Omental fat pad (tissue), 4 donors: Measurements from ENCODE around the gene KCNG1. TPM values are rescaled to one million over a fixed set of nuclear protein-coding genes. Genes with fewer than 3 reads are reported as not detected.

Source experiments
- ATAC-seq: fragments of 150-250 bp; one replicate; pipeline ENCODE4 v1.9.1; 2016; ENCODE audit warnings: mild to moderate bottlenecking, moderate library complexity; ENCODE audit not compliant: low FRiP score
- DNase-seq: peaks from one replicate; pipeline ENCODE4 v3.0.0-alpha.2; 2019; ENCODE audit warnings: low spot score
- total RNA-seq, 4 donors: library from RNA; depleted of rRNA; stranded (reverse); fragments of >200 nt; gene quantifications; one replicate each; pipeline ENCODE4 v1.1.0, GENCODE V29; 2016
- TF ChIP-seq, protein P1 (sequence below), 3 donors: fragments of 450-650 bp; IDR thresholded peaks; one replicate each; pipeline ENCODE4 v1.5.1; 2016 to 2017; ENCODE audit warnings: antibody characterized with exemption in 3 of 3, mild to moderate bottlenecking in 3 of 3, moderate library complexity in 2 of 3

KCNG1 gene
- total RNA-seq, 4 donors from 2014 or later: 0.19 to 1.4 (median 1.2) TPM; not detected in 1

DNA sequence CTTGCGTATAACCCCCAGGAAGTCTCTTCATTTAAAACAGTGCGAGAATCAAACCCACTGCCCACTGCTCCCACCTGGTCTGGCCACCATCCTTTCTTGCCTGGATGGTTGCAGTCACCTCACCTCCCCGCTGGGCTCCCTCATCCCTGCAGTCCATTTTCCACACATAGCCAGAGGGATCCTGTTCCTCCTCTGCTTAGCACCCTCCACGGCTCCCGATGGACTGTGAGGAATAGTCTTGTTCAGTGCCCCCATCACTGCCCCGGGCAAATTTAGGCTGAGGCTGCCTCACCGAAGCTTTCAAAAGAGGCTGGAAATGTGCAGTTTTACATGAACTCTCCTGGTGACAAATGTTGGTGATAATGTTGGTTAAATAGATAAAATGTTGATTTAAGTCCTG, 17.7 kb downstream of the KCNG1 start:
- DNase-seq (no peak), ATAC-seq (no peak)
- TF ChIP-seq, protein P1, sequence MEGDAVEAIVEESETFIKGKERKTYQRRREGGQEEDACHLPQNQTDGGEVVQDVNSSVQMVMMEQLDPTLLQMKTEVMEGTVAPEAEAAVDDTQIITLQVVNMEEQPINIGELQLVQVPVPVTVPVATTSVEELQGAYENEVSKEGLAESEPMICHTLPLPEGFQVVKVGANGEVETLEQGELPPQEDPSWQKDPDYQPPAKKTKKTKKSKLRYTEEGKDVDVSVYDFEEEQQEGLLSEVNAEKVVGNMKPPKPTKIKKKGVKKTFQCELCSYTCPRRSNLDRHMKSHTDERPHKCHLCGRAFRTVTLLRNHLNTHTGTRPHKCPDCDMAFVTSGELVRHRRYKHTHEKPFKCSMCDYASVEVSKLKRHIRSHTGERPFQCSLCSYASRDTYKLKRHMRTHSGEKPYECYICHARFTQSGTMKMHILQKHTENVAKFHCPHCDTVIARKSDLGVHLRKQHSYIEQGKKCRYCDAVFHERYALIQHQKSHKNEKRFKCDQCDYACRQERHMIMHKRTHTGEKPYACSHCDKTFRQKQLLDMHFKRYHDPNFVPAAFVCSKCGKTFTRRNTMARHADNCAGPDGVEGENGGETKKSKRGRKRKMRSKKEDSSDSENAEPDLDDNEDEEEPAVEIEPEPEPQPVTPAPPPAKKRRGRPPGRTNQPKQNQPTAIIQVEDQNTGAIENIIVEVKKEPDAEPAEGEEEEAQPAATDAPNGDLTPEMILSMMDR (IDR thresholded peaks at IDR 0.05): no peak

DNA sequence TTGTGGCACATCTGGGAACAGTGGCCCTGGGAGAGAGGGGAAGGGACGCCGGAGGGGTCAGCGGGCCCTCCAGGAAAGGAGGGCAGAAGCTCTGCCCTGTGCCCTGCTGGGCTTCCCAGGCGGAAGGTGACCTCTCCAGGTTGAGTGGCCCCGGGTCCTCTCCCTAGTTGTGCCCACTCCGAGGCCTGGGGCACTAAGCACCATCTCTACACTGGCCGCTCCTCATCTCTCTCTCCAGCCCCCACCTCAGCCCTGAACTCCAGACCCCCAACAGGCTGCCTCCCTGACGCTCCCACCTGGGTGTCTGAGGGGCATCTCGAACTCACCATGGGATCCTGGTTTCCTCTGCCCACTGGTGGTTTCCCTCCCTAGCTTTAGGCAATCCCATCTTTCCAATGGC, 18.1 kb downstream of the KCNG1 start:
- ATAC-seq: no peak
- TF ChIP-seq, protein P1 (IDR thresholded peaks at IDR 0.05): no peak
- no peak for DNase-seq

DNA sequence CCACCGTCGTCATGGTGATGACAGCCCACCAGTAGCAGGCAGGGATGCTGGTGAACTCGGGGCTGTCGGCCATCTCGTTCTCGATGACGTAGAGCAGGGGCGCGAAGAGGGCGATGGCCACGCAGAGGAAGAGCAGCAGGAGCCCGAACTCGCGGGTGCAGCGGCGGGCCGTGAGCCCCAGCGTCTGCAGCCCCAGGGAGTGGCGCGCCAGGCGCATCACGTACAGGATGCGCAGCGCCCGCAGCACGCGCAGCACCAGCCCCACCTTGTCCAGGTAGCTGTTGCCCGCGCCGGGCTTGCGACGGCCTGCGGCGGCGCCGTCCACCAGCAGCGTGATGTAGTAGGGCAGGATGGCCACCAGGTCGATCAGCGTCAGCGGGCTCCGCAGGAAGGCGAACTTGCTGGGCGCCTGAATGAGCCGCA, 18.6 kb downstream of the KCNG1 start:
- TF ChIP-seq, protein P1 (IDR thresholded peaks at IDR 0.05): no peak
- no peak for DNase-seq
- ATAC-seq: no peak

DNA sequence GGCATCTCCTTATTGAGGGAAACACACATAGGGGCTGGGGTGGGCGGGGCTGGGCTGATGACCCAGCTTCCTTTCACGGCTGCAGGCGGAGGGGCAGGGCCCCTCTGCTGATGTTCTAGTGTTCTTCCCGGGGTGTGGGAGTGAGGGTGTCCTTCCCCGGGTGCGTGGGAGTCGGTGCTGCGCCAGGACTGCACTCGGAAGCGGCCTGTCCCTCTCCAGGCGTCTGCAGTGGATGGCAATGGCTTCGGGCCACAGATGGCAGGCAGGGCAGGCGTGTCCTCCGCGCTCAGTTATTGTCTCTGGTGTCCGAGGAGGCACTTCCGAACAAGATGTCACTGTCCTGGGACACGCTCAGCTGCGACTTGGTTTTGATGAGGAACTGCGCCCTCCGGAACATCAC, 19.2 kb downstream of the KCNG1 start:
- TF ChIP-seq, protein P1 (IDR thresholded peaks at IDR 0.05): no peak
- ATAC-seq: no peak

DNA sequence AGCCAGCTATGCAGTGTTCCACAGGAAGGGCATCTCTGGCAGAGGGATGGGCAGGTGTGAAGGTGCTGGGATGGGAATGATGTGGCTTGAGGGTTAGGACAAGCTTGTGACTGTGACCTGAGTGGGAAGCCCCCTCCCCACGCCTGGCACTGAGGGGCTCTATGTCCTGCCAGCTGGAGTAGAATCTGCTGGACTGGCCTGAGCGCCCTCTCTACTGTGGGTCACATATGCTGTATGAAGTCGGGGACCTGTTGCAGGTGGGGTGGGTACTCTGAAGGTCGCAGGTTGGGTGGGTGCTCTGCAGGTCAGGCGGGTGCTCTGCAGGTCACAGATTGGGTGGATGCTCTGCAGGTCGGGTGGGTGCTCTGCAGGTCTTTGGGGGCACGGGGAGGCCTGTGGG, 20.3 kb downstream of the KCNG1 start:
- DNase-seq (no peak), ATAC-seq (no peak)
- TF ChIP-seq, protein P1 (IDR thresholded peaks at IDR 0.05): no peak

More for the DNA sequence above, 19.2 kb downstream of the KCNG1 start:
- DNase-seq: no peak

DNA sequence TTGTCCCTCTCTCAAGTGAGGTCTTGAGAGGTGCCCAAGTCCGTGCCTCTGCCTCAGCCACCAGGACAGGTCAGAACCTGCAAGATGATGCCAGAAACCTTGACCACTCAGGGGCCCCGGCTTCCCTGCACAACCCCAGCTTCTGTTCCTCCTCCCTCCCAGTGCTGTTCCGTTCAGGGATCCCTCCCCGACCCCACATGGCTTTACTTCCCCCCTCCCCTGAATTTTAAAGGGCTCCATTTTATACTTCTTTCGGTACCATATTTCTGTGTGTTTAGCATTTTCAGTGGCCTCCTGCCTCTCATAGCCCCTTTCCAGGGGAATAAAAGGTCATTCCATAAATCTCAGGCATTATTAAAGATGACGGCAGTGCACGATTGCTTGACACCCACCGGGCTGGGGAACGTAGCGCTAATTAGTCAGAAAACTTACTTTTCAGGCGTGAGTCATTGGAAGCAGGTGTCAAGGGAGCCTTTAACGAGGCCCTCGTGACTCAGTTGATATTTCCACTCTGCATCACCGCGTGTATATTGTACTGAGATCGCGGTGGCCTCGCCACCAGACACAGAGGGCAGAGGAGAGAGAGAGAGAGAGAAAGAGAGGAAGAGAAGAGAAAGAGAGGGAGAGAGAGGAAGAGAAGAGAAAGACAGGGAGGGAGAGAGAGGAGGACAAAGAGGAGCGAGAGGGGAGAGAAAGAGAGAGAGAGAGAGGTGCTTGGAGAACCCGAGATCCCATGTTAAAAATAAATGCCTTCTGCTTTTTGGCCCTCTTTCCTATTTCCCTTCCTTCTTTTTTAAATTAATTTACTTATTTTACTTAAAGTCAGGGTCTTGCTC, 21.3 kb downstream of the KCNG1 start:
- no peak for ATAC-seq
- TF ChIP-seq, protein P1 (IDR thresholded peaks at IDR 0.05): no peak
- no peak for DNase-seq

DNA sequence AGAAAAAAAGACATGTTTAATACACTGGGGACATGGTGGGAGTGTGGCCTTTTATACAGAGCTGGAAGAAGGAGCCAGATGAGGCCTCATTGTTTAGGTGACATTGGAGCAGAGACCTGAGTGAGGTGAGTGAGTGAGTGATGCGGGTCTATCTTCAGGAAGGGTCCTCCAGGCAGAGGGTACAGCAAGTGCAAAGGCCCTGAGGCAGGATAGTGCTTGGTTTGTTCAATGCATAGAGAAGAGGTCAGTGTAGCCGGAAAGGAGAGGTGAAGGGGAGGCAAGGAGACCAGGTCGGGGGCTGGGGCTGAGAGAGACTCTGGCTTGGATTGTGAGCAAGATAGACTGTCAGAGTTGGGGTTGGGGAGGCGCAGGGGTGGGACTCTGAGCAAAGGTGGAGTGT, 23.6 kb downstream of the KCNG1 start:
- no peak for ATAC-seq
- TF ChIP-seq, protein P1 (IDR thresholded peaks at IDR 0.05): no peak
- no peak for DNase-seq
